Suppressor macrophage (primary cell): Measurements from ENCODE around the gene CFAP97.
"Not testable (repeated sequence)": the region's sequence is repeated elsewhere in the genome, so short reads cannot be mapped to it uniquely, and the experiment has no call there.

ENCODE experiments used
- DNase-seq, 4 experiments: peaks; one replicate each; pipeline ENCODE4 v3.0.0-alpha.2; 2020 to 2022

CFAP97 gene

DNA sequence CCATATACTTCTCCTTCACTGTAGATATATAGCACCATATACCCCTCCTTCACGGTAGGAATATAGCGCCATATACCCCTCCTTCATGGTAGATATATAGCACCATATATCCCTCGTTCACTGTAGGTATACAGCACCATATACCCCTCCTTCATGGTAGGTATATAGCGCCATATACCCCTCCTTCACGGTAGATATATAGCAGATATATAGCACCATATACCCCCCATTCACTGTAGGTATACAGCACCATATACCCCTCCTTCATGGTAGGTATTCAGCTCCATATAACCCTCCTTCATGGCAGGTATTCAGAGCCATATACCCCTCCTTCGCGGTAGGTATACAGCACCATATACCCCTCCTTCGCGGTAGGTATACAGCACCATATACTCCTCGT, 18.1 kb upstream of the CFAP97 start:
- no peak for DNase-seq

DNA sequence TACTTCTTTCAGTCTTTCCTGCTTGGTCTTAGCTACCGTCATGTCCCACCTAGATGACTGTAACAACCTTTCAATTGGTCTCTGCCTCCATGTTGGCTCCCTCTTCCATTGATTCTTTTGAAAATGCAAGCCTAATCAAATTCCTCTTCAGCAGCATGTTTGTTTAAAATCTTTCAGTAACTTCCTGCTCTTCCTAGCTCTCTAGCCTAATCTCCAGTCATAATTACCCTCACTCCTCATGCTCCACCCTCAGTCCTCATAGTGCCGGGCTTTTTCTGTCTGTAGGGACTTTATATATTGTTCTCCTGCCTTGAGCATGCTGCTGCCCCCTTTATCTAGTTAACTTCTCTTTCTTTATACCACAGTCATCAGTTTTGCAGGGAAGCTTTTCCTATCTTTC, 17.7 kb upstream of the CFAP97 start:
- DNase-seq, result no peak

DNA sequence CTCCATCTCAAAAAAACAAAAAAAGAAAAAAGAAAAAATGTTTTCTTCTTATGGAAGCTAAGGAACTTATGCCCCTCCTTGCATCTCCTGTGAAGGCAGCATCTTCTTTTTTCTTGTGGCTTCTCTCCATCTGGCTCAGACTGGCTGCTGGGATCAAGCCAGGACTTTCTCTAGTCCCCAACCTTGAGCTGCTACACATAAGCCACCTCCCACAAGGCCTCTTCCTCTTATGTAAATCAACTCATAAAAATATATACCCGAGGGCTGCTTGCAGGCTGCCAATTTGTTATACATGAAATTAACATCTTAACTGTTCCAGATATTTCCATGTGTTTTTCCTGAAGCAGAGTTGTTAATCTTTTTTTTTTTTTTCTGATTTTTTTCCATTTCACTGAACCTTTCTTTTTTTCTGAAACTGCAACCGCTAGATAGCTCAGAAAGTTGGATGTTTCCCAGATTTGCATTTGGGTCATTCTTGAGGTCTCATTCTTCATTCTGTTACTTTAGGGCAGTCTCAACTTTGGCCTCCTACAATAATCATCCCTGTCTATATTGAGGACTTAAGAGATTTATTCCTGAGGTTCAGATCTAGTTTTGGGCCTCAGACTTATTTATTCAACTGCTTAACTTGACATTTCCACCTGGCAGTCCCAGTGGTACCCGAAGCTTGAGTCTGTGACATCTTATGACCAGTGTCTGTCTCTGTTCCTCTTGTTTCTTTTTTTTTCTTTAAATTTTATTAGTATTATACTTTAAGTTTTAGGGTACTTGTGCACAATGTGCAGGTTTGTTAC, 15.9 kb upstream of the CFAP97 start:
- DNase-seq, result no peak

DNA sequence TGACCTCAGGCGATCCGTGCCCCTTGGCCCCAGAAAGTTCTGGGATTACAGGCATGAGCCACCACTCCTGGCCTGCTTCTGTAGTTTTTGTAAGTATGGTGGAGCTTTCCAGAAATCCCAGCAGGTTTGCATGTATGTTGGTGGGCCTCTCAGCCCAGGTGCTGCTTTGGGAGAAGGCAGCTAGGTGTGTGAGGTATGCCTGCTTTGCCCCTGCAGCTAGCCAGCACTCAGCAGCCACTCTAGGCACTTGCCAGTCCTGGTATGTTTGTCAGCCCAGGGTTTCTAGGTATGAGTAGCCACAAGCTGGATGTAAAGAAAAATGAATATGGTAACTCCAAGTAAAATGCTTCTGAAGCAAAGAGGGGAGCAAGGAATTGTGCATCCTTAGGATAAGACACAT, 14.5 kb upstream of the CFAP97 start:
- DNase-seq, result no peak

DNA sequence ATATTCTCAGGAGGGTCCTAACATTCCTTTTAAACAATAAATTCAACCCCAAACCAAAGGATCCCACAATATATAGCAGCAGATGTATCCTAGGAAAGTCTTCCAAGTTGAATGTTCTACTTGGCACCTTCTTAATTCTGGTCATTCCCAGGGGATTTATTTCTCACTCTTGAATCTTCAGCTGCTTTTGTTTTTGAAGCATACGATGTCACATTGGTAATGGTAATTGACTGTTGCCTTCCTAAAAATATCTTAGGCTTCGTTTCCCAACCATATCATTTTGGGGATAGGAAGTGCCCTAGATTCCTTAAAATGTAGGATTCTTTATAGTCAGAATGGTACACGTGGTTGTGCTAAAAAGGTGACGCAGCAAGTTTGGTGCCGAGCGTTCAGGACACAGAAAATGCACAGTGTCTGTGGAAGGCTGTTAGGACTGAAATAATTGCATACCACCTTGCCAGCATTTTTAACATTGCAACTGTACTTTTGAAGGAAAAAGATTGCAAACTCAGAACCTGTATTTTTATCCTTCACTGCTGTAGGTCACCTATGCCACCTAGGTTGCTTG, 13.7 kb upstream of the CFAP97 start:
- DNase-seq, result no peak

DNA sequence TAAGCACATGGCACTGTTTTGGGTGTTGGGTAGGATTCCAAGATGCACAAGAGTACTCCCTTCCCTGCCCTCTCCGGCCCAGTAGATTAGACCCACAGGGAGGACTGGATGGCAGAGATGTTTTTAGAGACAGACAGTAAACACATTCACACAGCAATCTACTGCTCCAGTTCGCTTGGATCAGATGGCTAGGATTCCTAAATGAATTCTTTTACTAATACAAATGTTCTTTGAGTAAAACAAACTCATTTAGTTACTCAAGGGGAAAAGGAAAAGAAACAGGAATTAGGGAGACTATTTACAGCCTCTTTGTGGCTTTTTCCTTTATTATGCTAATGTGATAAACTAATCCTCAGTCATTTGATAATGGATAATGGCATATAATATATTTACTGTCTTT, 11.5 kb upstream of the CFAP97 start:
- DNase-seq, result no peak

DNA sequence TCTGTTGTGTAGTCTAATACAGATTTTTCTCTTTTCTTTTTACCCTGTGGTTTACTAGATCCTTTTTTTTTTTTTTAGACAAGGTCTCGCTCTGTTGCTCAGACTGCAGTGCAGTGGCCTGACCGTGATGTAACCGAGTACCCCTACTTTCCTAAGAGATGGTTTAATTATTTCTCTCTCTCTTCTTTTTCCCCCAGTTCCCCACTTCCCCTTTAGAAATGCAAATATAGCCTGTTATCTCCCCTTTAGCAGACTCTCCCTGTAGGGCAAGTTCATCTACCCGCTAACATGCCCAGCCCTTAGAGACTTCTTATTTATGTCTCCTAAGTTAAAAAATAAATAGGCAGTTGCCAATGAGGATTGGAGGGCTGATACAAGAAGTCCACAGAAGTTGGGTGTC, 10.1 kb upstream of the CFAP97 start:
- DNase-seq, result no peak

DNA sequence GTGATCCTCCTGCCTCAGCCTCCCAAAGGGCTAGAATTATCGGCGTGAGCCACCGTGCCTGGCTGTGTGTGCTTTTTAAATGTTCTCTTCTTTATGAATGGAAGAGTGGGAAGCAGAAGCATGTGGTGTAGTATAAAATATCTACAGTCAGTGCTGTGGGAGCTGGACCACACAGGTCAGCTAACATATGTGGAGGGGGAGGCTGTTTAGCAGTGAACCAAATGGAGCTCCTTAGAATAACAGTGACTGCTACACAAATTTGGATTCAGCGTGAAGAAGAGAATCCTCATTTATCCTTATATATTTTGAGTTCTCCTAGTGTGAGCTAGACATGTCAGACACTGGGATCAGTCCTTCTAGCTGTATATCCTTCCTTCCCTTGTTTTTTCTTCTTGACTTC, 8.8 kb upstream of the CFAP97 start:
- no peak for DNase-seq

DNA sequence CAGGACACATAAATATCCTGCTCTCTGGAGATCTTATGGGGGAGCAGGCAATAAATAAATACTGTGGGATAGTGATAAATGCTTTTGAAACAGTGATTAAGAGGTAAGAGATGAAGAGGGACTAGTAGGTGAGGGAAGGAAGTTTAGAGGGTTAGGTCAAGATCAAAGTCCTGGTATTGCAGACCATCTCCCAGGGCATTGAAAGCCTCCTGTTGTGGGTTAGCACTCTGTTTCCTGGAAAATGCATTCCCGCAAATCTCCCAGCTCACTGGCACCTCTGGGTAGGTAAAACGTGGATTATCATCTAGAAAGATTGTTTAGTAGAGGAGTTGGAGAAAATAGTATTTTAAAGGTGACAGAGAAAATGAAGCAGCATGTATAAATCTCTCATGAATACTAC, 7.8 kb upstream of the CFAP97 start:
- DNase-seq, result no peak

DNA sequence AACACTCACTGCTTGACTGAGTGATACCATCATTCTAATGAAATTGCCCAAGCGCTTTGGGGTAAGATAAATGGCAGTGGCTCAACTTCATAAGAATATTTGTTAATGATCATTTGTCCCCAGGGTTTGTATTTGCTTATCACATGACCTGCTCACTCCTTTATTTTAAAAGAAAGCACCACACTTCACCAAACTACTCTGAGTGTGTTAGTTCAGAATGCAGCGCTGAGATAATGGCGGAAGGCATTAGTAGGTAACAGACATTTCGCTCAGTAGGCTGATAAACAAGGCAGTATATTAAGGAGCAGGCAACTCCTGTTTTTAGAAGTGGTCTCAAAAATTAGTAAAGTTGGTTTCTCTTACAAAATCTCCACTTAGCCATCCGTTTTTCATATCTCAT, 7.2 kb upstream of the CFAP97 start:
- no peak for DNase-seq

DNA sequence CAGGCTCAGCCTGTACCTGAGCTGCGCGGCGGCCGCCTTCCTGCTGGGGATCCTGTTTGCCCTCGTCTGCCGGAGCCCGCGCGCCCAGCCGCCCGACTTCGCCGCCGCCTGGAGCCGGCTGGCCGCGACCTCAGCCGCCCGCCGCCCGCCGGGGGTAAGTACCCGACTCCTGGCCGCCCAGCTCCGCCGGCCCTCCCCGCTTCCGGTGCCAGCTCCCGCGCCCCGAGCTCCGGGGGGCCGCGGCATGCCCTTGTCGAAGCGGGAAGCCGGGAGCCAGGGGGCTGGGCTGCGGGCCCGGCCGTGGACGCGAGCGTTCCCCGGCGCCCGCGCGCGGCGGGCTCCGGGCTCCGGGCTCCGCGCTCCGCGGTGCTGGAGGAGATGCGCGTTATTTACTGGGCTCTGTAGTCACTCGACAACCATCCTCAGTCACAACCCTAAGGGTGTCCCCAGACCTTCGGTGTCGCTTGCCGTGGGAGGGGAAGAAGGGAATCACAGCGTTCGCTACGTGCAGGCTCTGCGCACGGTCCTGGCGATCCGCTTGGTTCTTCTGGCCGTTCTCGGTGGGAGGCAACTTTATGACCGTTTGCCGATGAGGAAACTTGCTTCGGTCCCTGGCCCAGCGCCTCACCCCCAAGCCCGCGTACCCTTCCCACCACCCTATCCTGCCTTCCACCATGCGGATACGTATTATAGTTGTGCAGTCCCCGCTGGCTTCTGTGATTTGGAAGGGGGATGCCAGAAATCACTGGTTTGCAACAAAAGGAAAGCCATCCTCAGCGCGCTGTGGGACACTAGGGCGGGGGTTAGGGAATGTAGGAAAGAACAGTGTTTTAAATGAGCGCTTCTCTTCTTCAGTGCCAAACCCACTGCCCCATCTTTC, 6.5 kb upstream of the CFAP97 start:
- peak; percentile 21 to 55 (median 46) for DNase-seq

DNA sequence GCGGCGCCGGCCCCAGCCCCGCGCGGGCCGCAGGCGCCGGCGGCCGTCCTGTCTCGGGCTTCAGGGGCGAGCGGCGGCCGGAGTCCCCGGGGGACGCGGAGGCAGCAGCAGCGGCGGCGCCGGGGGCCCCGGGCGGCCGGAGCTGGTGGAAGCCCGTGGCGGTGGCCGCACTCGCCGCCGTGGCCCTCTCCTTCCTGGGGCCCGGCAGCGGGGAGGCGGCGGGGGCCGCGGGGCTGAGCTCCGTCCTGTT, 6.0 kb upstream of the CFAP97 start:
- DNase-seq, result peak in 2 of 4 experiments; percentile 20 to 41

DNA sequence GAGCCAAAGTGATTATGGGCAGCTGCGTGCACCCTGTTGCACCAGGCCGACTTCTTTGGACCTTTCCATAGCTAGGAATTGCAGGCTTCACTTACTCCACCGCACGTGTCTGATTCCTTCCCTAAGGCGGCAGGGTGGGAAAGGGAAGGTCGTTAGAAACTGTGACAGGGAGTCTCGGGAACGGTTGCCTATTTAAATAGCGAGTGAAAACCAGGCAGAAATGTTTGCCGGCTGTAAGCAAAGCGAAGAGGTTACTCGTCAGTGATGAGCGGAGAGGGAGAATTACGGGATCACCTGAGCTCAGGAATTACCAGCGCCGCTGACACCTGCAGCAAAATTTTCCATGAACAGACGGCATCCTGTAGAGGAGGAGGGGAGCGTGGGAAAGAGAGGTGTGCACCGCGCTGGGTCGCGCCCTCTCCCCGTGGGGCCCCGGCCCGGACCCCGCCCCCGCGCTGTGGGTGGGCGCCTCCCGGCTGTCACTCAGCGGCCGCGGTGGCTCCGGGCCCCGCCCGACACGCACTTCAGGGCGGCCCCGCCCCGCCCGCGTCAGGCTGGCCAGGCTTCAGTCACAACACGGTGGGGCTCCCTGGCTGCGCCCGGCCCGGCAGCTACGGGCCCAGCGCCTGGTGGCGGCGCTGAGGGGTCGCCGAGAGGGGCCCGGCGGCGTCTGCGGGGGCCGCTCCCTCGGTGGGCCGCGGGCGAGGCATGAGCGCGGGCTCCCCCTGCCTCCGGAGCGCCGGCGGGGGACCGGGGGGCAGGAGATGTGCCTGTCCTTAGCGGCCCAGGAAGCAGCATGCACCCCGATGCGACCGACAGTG, 5.4 kb upstream of the CFAP97 start, which contains the start of gene SNX25:
TSS of gene SNX25 (plus strand) at position 568 of the 821 bp plus-strand sequence. CDS start at position 797, 229 bp downstream.
- peak; percentile 66 to 88 (median 76) for DNase-seq

DNA sequence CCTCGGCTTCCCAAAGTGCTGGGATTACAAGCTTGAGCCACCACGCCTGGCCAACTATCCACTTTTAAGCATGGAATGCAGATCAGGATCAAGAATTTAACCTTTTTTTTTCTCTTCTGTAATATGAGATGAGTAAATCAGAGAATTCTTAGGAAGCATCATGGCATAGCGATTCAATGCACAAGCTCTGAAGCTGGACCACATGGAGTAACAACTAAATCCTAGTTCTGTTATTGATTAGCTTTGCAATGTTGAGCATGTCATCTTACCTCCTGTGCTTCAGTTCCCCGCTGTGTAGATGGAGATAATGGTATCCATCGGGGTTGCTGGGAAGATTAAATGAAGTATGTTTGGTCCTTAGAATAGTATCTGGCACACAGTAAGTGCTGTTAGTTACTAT, 3.7 kb upstream of the CFAP97 start:
- no peak for DNase-seq

DNA sequence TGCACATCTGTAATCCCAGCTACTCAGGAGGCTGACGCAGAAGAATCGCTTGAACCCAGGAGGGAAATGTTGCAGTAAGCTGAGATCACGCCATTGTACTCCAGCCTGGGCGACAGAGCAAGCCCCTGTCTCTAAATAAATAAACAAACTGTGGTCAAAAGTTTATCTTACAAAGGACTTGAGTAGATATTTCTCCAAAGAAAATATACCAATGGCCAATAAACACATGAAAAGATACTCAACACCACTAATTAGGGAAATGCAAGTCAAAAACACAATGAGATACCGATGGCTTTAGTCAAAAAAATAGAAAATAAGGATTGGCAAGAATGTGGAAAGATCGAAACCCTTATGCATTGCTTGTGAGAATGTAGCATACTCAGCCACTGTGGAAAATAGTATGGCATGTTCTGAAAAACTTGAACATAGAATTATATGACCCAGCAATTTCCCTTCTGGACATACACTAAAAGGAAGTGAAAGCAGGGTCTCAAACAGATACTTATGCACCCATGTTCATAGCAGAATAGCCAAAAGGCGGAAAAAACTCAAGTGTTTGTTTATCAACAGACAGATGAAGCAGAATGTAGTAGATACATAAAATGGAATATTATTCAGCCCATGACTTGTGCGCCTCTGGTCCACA, 2.0 kb upstream of the CFAP97 start:
- peak in 2 of 4 experiments; percentile 56 to 57 for DNase-seq

DNA sequence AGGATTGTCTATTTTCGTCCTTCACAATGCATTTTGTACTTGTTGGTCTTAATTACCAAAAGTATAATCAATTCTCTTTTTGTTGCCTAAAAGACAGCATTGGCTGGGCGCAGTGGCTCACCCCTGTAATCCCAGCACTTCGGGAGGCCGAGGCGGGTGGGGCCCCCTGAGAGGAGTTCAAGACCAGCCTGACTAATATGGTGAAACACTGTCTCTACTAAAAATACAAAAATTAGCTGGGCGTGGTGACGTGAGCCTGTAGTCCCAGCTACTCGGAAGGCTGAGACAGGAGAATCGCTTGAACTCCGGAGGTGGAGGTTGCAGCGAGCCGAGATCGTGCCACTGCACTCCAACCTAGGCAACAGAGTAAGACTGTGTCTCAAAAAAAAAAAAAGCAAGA, 1.3 kb upstream of the CFAP97 start:
- DNase-seq, result not testable (repeated sequence)

DNA sequence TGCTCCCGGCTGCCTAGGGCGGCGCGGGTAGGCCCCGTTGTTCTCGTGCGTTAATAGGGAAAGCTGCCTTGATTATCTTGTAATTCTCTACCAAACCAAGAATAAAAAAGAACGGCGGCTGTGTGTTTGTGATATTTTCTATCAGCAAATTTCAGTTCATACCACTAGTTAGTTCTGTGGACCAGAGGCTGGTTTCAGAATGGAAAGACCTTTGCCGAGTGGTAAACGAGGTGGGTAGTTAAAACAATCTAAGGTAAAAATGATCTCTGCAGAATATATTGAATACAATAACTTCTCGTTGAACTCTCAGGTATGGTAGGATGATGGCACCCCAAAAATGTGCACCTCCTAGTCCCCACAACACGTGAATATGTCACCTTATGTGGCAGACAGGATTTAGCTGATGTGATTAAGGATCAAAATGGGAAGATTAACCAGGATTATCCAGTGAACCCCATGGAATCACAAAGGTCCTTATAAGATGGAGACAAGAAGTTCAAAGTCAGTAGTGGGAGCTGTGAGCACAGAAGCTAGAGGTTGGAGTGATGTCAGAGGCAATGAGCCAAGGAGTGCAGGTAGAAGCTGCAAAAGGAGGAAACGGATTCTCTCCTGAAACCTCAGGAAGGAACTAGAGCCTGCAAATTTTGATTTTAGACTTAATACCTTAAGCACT, 574 bp upstream of the CFAP97 start:
- DNase-seq, result no peak

DNA sequence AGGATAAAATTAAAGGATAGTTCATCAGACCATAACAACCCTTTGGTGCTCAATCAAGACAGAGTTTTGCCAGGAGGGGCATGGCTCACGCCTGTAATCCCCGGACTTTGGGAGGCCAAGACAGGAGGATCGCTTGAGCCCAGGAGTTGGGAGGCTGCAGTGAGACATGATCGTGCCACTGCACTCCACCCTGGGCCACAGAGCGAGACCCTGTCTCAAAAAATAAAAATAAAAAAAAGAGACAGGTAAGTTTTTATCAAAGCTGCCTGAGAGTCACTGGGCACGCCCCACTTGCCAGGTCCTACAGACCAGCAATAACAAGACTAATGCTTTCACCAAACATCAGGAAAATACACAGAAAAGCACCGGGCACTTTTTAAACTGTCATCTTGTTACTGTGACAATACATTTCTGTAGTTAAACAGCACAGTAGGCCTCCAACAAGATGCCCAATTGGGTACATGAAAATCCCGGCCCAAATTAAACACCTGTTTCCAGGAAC, 765 bp downstream of the CFAP97 start:
- no peak for DNase-seq

DNA sequence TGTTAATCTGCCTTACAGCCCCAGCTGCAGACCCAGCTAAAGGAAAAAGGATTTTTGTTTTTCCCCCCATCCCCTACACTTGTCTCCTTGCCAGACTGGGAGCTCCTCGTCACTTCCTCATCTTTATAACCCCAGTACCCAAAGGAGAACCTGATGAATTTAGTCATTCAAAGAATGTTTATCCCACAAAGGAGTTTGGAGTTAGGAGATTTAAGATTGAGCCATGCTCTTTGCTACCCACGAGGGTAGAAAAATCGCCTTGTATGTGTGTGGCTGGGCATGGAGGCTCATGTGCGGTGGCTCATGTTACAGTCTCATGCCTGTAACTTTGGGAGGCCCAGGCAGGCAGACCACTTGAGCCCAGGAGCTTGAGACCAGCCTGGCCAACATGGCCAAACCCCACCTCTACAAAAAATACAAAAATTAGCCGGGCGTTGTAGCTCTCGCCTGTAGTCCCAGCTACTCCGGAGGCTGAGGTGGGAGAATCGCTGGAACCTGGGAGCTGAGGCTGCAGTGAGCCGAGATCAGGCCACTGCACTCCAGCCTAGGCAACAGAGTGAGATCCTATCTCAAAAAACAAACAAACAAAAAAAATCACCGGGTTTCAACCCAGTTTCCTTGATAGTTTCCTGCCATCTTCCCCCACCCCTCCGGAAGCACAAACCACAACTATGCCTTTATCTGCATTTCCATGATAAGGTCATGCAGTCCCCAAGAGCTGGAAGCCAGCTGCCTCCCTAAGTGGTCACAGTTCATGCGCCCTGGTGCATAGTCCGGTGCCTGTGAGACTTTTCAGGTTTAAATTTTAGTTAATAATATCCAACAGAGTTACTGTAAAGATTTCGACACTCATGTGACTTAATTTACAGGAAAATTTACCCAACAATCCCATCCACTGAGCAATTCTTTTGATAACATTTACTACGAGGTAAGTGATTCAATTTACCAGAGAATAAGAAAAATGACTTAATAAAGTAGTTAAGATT, 1.5 kb downstream of the CFAP97 start:
- peak in 3 of 4 experiments; percentile 13 to 59 (median 42) for DNase-seq

DNA sequence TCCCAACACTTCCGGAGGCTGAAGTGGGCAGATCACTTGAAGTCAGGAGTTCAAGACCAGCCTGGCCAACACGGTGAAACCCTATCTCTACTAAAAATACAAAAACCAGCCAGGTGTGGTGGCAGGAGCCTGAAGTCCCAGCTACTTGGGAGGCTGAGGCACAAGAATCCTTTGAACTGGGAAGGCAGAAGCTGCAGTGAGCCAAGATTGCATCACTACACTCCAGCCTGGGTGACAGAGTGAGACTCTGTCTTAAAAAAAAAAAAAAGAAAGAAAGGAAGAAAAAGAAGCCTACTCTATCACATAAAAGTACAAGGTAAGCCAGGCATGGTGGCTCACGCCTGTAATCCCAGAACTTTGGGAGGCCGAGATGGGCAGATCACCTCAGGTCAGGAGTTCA, 5.6 kb downstream of the CFAP97 start:
- not testable (repeated sequence) for DNase-seq
